Glutamatergic neuron (in vitro differentiated cells): Measurements from ENCODE around the gene CAPRIN1. TPM values are rescaled to one million over a fixed set of nuclear protein-coding genes. Genes with fewer than 3 reads are reported as not detected.

Experiments
- DNase-seq: peaks from one replicate; pipeline ENCODE4 v3.0.0; 2022
- H3K27ac Mint-ChIP-seq: one replicate; pipeline ENCODE4 v1.8.0; 2020; ENCODE audit warnings: mild to moderate bottlenecking, mixed read lengths, inconsistent platforms; ENCODE audit not compliant: unreplicated experiment
- H3K27me3 Mint-ChIP-seq: one replicate; pipeline ENCODE4 v1.8.0; 2020; ENCODE audit warnings: mild to moderate bottlenecking, moderate library complexity, mixed read lengths, inconsistent platforms; ENCODE audit not compliant: unreplicated experiment
- H3K36me3 Mint-ChIP-seq: one replicate; pipeline ENCODE4 v1.8.0; 2020; ENCODE audit warnings: mild to moderate bottlenecking, mixed read lengths, inconsistent platforms; ENCODE audit not compliant: unreplicated experiment
- H3K4me1 Mint-ChIP-seq: one replicate; pipeline ENCODE4 v1.8.0; 2020; ENCODE audit warnings: mild to moderate bottlenecking, low read depth, mixed read lengths, inconsistent platforms; ENCODE audit not compliant: unreplicated experiment
- H3K4me3 Mint-ChIP-seq: one replicate; pipeline ENCODE4 v1.8.0; 2020; ENCODE audit warnings: mild to moderate bottlenecking, mixed read lengths, inconsistent platforms; ENCODE audit not compliant: unreplicated experiment
- H3K9me3 Mint-ChIP-seq: one replicate; pipeline ENCODE4 v1.8.0; 2020; ENCODE audit warnings: mild to moderate bottlenecking, moderate library complexity, mixed read lengths, inconsistent platforms; ENCODE audit not compliant: unreplicated experiment
- CTCF ChIP-seq: fragments of 200-600 bp; sonication (generic); IDR thresholded peaks from one replicate; pipeline ENCODE4 v1.5.0; 2021; ENCODE audit not compliant: partially characterized antibody, unreplicated experiment
- total RNA-seq: library from RNA; stranded (reverse); fragmentation: NEBNext Ultra II Directional; extraction: Animal tissue kit (Norgen Biotek cat#: 25700); gene quantifications from one replicate; pipeline ENCODE4 v1.2.1, GENCODE V29; 2021; ENCODE audit not compliant: unreplicated experiment

CAPRIN1 gene
- total RNA-seq, 1 donor from 2014 or later, result 356 TPM

- no peaks in the 10 kb centered on the region for H3K27me3 Mint-ChIP-seq
- H3K9me3 Mint-ChIP-seq, result no peaks in the 10 kb centered on the region
- TF ChIP-seq CTCF, result no peak
- no peaks in the 10 kb centered on the region for H3K36me3 Mint-ChIP-seq
- H3K4me3 Mint-ChIP-seq, result no peak overlapping the region
- H3K27ac Mint-ChIP-seq, result no peak overlapping the region
- no peaks in the 10 kb centered on the region for H3K4me1 Mint-ChIP-seq
- DNase-seq, result no peak
Measured at GRCh38 chr11:34013898-34014571, 37.5 kb upstream of the CAPRIN1 start.

- Mint-ChIP-seq H3K36me3 (peaks cover 4% of the 10 kb centered on the region), H3K4me1 (no peaks in the 10 kb centered on the region), H3K27ac (no peak overlapping the region), H3K4me3 (no peak overlapping the region), H3K27me3 (no peaks in the 10 kb centered on the region), H3K9me3 (no peaks in the 10 kb centered on the region)
- DNase-seq, result no peak
- no peak for TF ChIP-seq CTCF
Measured at GRCh38 chr11:34021977-34022735, 29.4 kb upstream of the CAPRIN1 start.

- no peak for TF ChIP-seq CTCF
- Mint-ChIP-seq H3K27ac (no peak overlapping the region), H3K9me3 (no peaks in the 10 kb centered on the region), H3K27me3 (no peaks in the 10 kb centered on the region), H3K4me3 (no peak overlapping the region), H3K4me1 (peaks cover 5% of the 10 kb centered on the region), H3K36me3 (peaks cover 4% of the 10 kb centered on the region)
- DNase-seq, result no peak
Measured at GRCh38 chr11:34026432-34026831, 25.1 kb upstream of the CAPRIN1 start.

GRCh38 chr11:34027516-34028408 is 23.8 kb upstream of the CAPRIN1 start:
- no peak for DNase-seq
- Mint-ChIP-seq H3K27me3 (no peaks in the 10 kb centered on the region), H3K9me3 (no peaks in the 10 kb centered on the region), H3K36me3 (no peaks in the 10 kb centered on the region), H3K27ac (no peak overlapping the region), H3K4me1 (peaks cover 5% of the 10 kb centered on the region), H3K4me3 (peak overlapping the region; percentile 45)
- TF ChIP-seq CTCF, result no peak
